GM21515 (cell line): ENCODE measurements around the gene PDE1A.

Experiments
- ATAC-seq: cut with Tn5 transposase; IDR thresholded peaks from one replicate; pipeline ENCODE4 v1.9.1; 2021; ENCODE audit not compliant: unreplicated experiment

The PDE1A gene

GRCh38 chr2:182426918-182427240, at the start of gene PDE1A:
TSS of gene PDE1A (minus strand) at chr2:182427036.
- no peak for ATAC-seq

GRCh38 chr2:182473635-182474034, 46.8 kb upstream of the PDE1A start:
- no peak for ATAC-seq

GRCh38 chr2:182463760-182464159, 36.9 kb upstream of the PDE1A start:
- ATAC-seq, result no peak

GRCh38 chr2:182456784-182457183, 29.9 kb upstream of the PDE1A start:
- no peak for ATAC-seq

- ATAC-seq, result no peak
Measured at GRCh38 chr2:182452456-182452990, 25.7 kb upstream of the PDE1A start.

- no peak for ATAC-seq
Measured at GRCh38 chr2:182448371-182448770, 21.5 kb upstream of the PDE1A start.

- no peak for ATAC-seq
Measured at GRCh38 chr2:182447863-182448262, 21.0 kb upstream of the PDE1A start.

- ATAC-seq, result no peak
Measured at GRCh38 chr2:182447163-182447562, 20.3 kb upstream of the PDE1A start.

- no peak for ATAC-seq
Measured at GRCh38 chr2:182446087-182446486, 19.3 kb upstream of the PDE1A start.

- no peak for ATAC-seq
Measured at GRCh38 chr2:182445391-182445965, 18.6 kb upstream of the PDE1A start.

GRCh38 chr2:182444806-182445205, 18.0 kb upstream of the PDE1A start:
- ATAC-seq, result no peak

- no peak for ATAC-seq
Measured at GRCh38 chr2:182444170-182444569, 17.3 kb upstream of the PDE1A start.

- ATAC-seq, result no peak
Measured at GRCh38 chr2:182436252-182436651, 9.4 kb upstream of the PDE1A start.

- ATAC-seq, result no peak
Measured at GRCh38 chr2:182435754-182436153, 8.9 kb upstream of the PDE1A start.

- ATAC-seq, result no peak
Measured at GRCh38 chr2:182432051-182432450, 5.2 kb upstream of the PDE1A start.

- no peak for ATAC-seq
Measured at GRCh38 chr2:182428476-182428875, 1.6 kb upstream of the PDE1A start.

- ATAC-seq, result no peak
Measured at GRCh38 chr2:182426082-182426917, 536 bp downstream of the PDE1A start.

GRCh38 chr2:182422864-182423263, 4.0 kb downstream of the PDE1A start:
- no peak for ATAC-seq

- ATAC-seq, result no peak
Measured at GRCh38 chr2:182420669-182421068, 6.2 kb downstream of the PDE1A start.

- no peak for ATAC-seq
Measured at GRCh38 chr2:182416861-182417260, 10.0 kb downstream of the PDE1A start.

GRCh38 chr2:182416191-182416590, 10.6 kb downstream of the PDE1A start:
- ATAC-seq, result no peak

GRCh38 chr2:182415771-182416170, 11.1 kb downstream of the PDE1A start:
- ATAC-seq, result no peak

GRCh38 chr2:182412858-182413257, 14.0 kb downstream of the PDE1A start:
- ATAC-seq, result no peak
